K562 (cell line): ENCODE measurements around the gene SLC18A3. TPM values are rescaled to one million over a fixed set of nuclear protein-coding genes. Genes with fewer than 3 reads are reported as not detected.

Experiments used
- ATAC-seq: fragments of 200-7000 bp; cut with Tn5 transposase; 3 replicates; pipeline ENCODE4 v1.9.1; 2020; ENCODE audit warnings: moderate library complexity
- BruUV-seq: library from RNA; stranded (reverse); fragments of 400-500 nt; replicated peaks from 2 replicates; lab custom pipeline; 2021; lab: Mats Ljungman, UMichigan
- CTCF ChIA-PET: fragments of 300-600 bp; formaldehyde crosslinking; extraction: SDS; loops from one replicate; lab custom pipeline; 2021; ENCODE audit warnings: low intra/inter-chr PET ratio; lab: Yijun Ruan, JAX
- POLR2A ChIA-PET: fragments of 300-600, 350-650 bp; sonication (Branson Sonifier 250); formaldehyde crosslinking; extraction: SDS; loops from one replicate; lab custom pipeline; 2021; ENCODE audit warnings: antibody characterized with exemption, inconsistent platforms; lab: Yijun Ruan, JAX
- DNase-seq, 4 experiments: peaks; one replicate each; pipeline versions ENCODE4 v3.0.0 to v3.0.0-alpha.2; 2011 to 2018; ENCODE audit warnings: low spot score in 3 of 4, mixed read lengths in 3 of 4; ENCODE audit errors: extremely low read depth in 1 of 4
- FAIRE-seq: peaks from 2 replicates; lab custom pipeline; 2011; peaks lifted over from hg19 to GRCh38; lab: Jason Lieb, UNC
- H2AFZ ChIP-seq: 2 replicates; pipeline ENCODE4 v1.6.0; 2011; ENCODE audit warnings: low read depth, low read length, control low read depth, inconsistent platforms
- H3K27ac ChIP-seq: fragments of 200-600 bp; 3 replicates; pipeline ENCODE4 v1.8.0; 2011; ENCODE audit warnings: low read depth, mild to moderate bottlenecking, control low read depth, inconsistent platforms, low read length, moderate library complexity, mixed read lengths; ENCODE audit errors: extremely low read depth
- H3K27me3 ChIP-seq, 2 experiments: fragments of 300-600 bp in 1 of 2; 2 replicates in 1 of 2; 3 replicates in 1 of 2; pipeline versions ENCODE4 v1.6.0 to v1.8.0; 2011; ENCODE audit warnings: inconsistent platforms in 2 of 2, low read length in 2 of 2, mild to moderate bottlenecking in 1 of 2, mixed read lengths in 1 of 2, moderate library complexity in 1 of 2; ENCODE audit not compliant: control insufficient read depth in 2 of 2, insufficient read depth in 2 of 2
- H3K36me3 ChIP-seq: fragments of 300-600 bp; 3 replicates; pipeline ENCODE4 v1.8.0; 2011; ENCODE audit warnings: mild to moderate bottlenecking, low read length, inconsistent platforms; ENCODE audit not compliant: control insufficient read depth, insufficient read depth
- H3K4me1 ChIP-seq, 2 experiments: fragments of 200-600 bp in 1 of 2; replicated peaks in 1 of 2; 2 replicates in 1 of 2; 3 replicates in 1 of 2; pipeline versions ENCODE4 v1.5.1 to v1.8.0; 2011; ENCODE audit warnings: inconsistent platforms in 2 of 2, low read length in 2 of 2, mild to moderate bottlenecking in 1 of 2, mixed read lengths in 1 of 2, moderate library complexity in 1 of 2; ENCODE audit not compliant: control insufficient read depth in 2 of 2, insufficient read depth in 2 of 2
- H3K4me2 ChIP-seq: 2 replicates; pipeline ENCODE4 v1.6.1; 2011; ENCODE audit warnings: low read length, control low read depth, inconsistent platforms, mixed read lengths; ENCODE audit not compliant: insufficient read depth
- H3K4me3 ChIP-seq: fragments of 200-600 bp; sonication (generic), shearing (Covaris generic); 2 replicates; pipeline ENCODE4 v1.5.1; 2016; ENCODE audit warnings: control low read depth, inconsistent platforms
- H3K79me2 ChIP-seq: fragments of 200-600 bp; 3 replicates; pipeline ENCODE4 v1.8.0; 2011; ENCODE audit warnings: low read length, inconsistent platforms; ENCODE audit not compliant: control insufficient read depth, insufficient read depth
- H3K9ac ChIP-seq, 2 experiments: 2 replicates each; pipeline versions ENCODE4 v1.6.0 to v1.6.1; 2011; ENCODE audit warnings: low read depth in 2 of 2, low read length in 2 of 2, control low read depth in 1 of 2, inconsistent platforms in 1 of 2, mild to moderate bottlenecking in 1 of 2, mixed read lengths in 1 of 2; ENCODE audit not compliant: insufficient read depth in 1 of 2
- H3K9me1 ChIP-seq: one replicate; pipeline ENCODE4 v1.6.0; 2011; ENCODE audit warnings: inconsistent platforms, mild to moderate bottlenecking, low read length, moderate library complexity; ENCODE audit not compliant: control insufficient read depth, insufficient read depth
- H3K9me3 ChIP-seq: replicated peaks from 2 replicates; pipeline ENCODE4 v1.5.1; 2011; ENCODE audit warnings: low read depth, low read length, inconsistent platforms; ENCODE audit not compliant: control insufficient read depth, insufficient read depth
- H4K20me1 ChIP-seq: replicated peaks from 2 replicates; pipeline ENCODE4 v1.6.1; 2011; ENCODE audit warnings: low read length, inconsistent platforms, mixed read lengths; ENCODE audit not compliant: control insufficient read depth, insufficient read depth
- CBX3 ChIP-seq, 2 experiments: IDR thresholded peaks; 1 replicate in 1 of 2; 2 replicates in 1 of 2; pipeline ENCODE4 v1.6.1; 2012; ENCODE audit warnings: inconsistent platforms in 2 of 2, low read length in 2 of 2, borderline replicate concordance in 1 of 2, control low read depth in 1 of 2
- CHD2 ChIP-seq: IDR thresholded peaks from 2 replicates; pipeline ENCODE4 v1.6.1; 2011; ENCODE audit warnings: low read depth, low read length
- FOXK2 ChIP-seq, 2 experiments: fragments of 450-650 bp; IDR thresholded peaks in 1 of 2; conservative IDR thresholded peaks in 1 of 2; 2 replicates each; pipeline ENCODE4 v1.6.1; 2016; ENCODE audit warnings: low read depth in 2 of 2, mild to moderate bottlenecking in 1 of 2
- HNRNPK ChIP-seq: fragments of 200-400 bp; formaldehyde crosslinking; IDR thresholded peaks from one replicate; pipeline ENCODE4 v1.6.1; 2018; ENCODE audit warnings: mild to moderate bottlenecking, low read depth, low read length; ENCODE audit not compliant: poor library complexity, severe bottlenecking
- KLF16 ChIP-seq: IDR thresholded peaks from 2 replicates; pipeline ENCODE4 v1.6.1; 2016; ENCODE audit warnings: antibody characterized with exemption
- NR0B1 ChIP-seq: fragments of 450-650 bp; IDR thresholded peaks from one replicate; pipeline ENCODE4 v1.6.1; 2018; ENCODE audit warnings: mild to moderate bottlenecking, moderate library complexity; ENCODE audit not compliant: partially characterized antibody
- RBFOX2 ChIP-seq: fragments of 200-400 bp; formaldehyde crosslinking; IDR thresholded peaks from 2 replicates; pipeline ENCODE4 v1.6.1; 2017; ENCODE audit warnings: low read depth, mild to moderate bottlenecking, low read length, moderate library complexity
- RUNX1 ChIP-seq: sonication (generic); IDR thresholded peaks from 2 replicates; pipeline ENCODE4 v1.6.1; 2016; ENCODE audit warnings: antibody characterized with exemption, low read depth
- TEAD4 ChIP-seq, 2 experiments: sonication (generic) in 1 of 2; formaldehyde crosslinking in 1 of 2; IDR thresholded peaks; 2 replicates each; pipeline versions ENCODE4 v1.6.1 to v1.8.0; 2012 to 2022; ENCODE audit warnings: borderline replicate concordance in 1 of 2, inconsistent platforms in 1 of 2, low read length in 1 of 2, mild to moderate bottlenecking in 1 of 2, missing genetic modification reagents in 1 of 2
- ZNF311 ChIP-seq: fragments of 250-450 bp; sonication (Bioruptor Pico); IDR thresholded peaks from 2 replicates; pipeline ENCODE4 v1.4.0; 2020; ENCODE audit warnings: mild to moderate bottlenecking, moderate library complexity
- WGBS: fragments of 100-300 bp; shearing (Covaris generic); methylation state at CpG from one replicate; pipeline ENCODE4 v1.1.6; 2016; ENCODE audit warnings: low coverage, mixed read lengths; ENCODE audit not compliant: insufficient coverage; ENCODE audit errors: missing lambda C conversion rate; 5-methylcytosine and 5-hydroxymethylcytosine counted together
- in situ Hi-C: fragments of 300-500 bp; cut with MboI; formaldehyde crosslinking; loops from 4 replicates; pipeline ENCODE4 v1.15.0; 2018; ENCODE audit warnings: inconsistent platforms, mixed read lengths
- intact Hi-C: fragments of 100-400 bp; cut with micrococcal nuclease; formaldehyde crosslinking; loops from 2 replicates; pipeline ENCODE4 v1.14.2; 2022
- polyA plus RNA-seq, 8 experiments: library from polyadenylated mRNA; depleted of rRNA in 4 of 8; stranded (reverse) in 5 of 8; unstranded in 3 of 8; fragments of >200 nt; fragmentation: Nextera tagmentation in 2 of 8; fragmentation: Illumina TruSeq in 1 of 8; extraction: Ambion mirVana in 2 of 8; extraction: Trizol in 1 of 8; gene quantifications; 2 replicates each; pipeline versions ENCODE4 v1.2.1 to v1.2.3, GENCODE V29; 2011 to 2014; ENCODE audit warnings: inconsistent platforms in 1 of 8, missing spikeins in 1 of 8
- total RNA-seq, 7 experiments: library from RNA; depleted of rRNA in 6 of 7; stranded (reverse); fragments of >200 nt in 6 of 7; fragmentation: Illumina TruSeq in 2 of 7; extraction: Trizol in 2 of 7; gene quantifications; 2 replicates each; pipeline versions ENCODE4 v1.2.1 to v1.2.3, GENCODE V29; 2011 to 2021; ENCODE audit warnings: low replicate concordance in 1 of 7

Gene SLC18A3
- total and polyA plus RNA-seq, 9 of the 15 experiments (the other 6 are each of a cell fraction or from before 2014, with no cell fraction given) = not detected

GRCh38 chr10:49598164-49598856 is 11.8 kb upstream of the SLC18A3 start:
- no peaks in the 10 kb centered on the region for H3K36me3 ChIP-seq
- intact Hi-C loops (loop anchor here (10.0 kb wide), 2 partner anchors 316 to 456 kb away; no protein-coding TSS in a partner anchor), in situ Hi-C loops (loop anchor here (25.0 kb wide), 1 partner anchor 639 kb away; no protein-coding TSS in a partner anchor)
- H3K27ac ChIP-seq = no peak overlapping the region
- H3K4me1 ChIP-seq = peaks cover 0 to 3% of the 10 kb centered on the region in 2 experiments; a peak in 1 of 5 replicates
- BruUV-seq = no TSS peak
- no peak for ATAC-seq
- H3K27me3 ChIP-seq = peaks cover 0 to 16% of the 10 kb centered on the region in 2 experiments; a peak in 1 of 5 replicates
- no peak for TF ChIP-seq NR0B1
- no peaks in the 10 kb centered on the region for H3K9me3 ChIP-seq
- H3K4me2 ChIP-seq = no peak overlapping the region
- no peak for FAIRE-seq
- peaks cover 7% of the 10 kb centered on the region; the same call in 1 of the 2 replicates for H4K20me1 ChIP-seq
- CTCF ChIA-PET = no interaction called here
- no peaks in the 10 kb centered on the region for H3K79me2 ChIP-seq
- DNase-seq = no peak
- 2% methylated on average over 8 of the region's 8 CpGs for WGBS
- no peak overlapping the region for H2AFZ ChIP-seq
- no peaks in the 10 kb centered on the region for H3K9me1 ChIP-seq
- H3K4me3 ChIP-seq = no peak overlapping the region
- H3K9ac ChIP-seq = no peak overlapping the region
- POLR2A ChIA-PET = no interaction called here

- Histone ChIP-seq H3K27me3 (peaks cover 0 to 16% of the 10 kb centered on the region in 2 experiments; a peak in 1 of 5 replicates), H3K27ac (no peak overlapping the region), H3K79me2 (no peaks in the 10 kb centered on the region), H3K4me3 (no peak overlapping the region), H3K4me2 (no peak overlapping the region), H3K4me1 (no peaks in the 10 kb centered on the region), H3K9me3 (no peaks in the 10 kb centered on the region), H3K36me3 (no peaks in the 10 kb centered on the region), H3K9me1 (no peaks in the 10 kb centered on the region), H3K9ac (no peak overlapping the region), H2AFZ (no peak overlapping the region), H4K20me1 (peaks cover 7% of the 10 kb centered on the region; the same call in 1 of the 2 replicates)
- ATAC-seq (no peak), FAIRE-seq (no peak), DNase-seq (no peak)
- TF ChIP-seq TEAD4 (IDR thresholded peaks at IDR 0.05; ENCODE audit: low read length) = no peak
- no peak for TF ChIP-seq TEAD4 (CRISPR knock-in tag; IDR thresholded peaks at IDR 0.05; ENCODE audit: borderline replicate concordance)
- no peak for TF ChIP-seq RBFOX2
- TF ChIP-seq RUNX1 = no peak
- TF ChIP-seq FOXK2 (conservative IDR thresholded peaks at IDR 0.05 in 1 of 2, IDR thresholded peaks at IDR 0.05 in 1 of 2; ENCODE audit: low read depth in 2 of 2) = no peak
- no peak for TF ChIP-seq HNRNPK
- no peak for TF ChIP-seq CHD2
- TF ChIP-seq KLF16 = no peak
- TF ChIP-seq CBX3 (IDR thresholded peaks at IDR 0.05; ENCODE audit: borderline replicate concordance in 1 of 2, low read length in 2 of 2) = no peak
- no peak for TF ChIP-seq ZNF311
- in situ Hi-C loops = loop anchor here (25.0 kb wide), 1 partner anchor 638 kb away; no protein-coding TSS in a partner anchor
- ChIA-PET POLR2A (no interaction called here), CTCF (no interaction called here)
- intact Hi-C loops = loop anchor here (10.0 kb wide), 2 partner anchors 316 to 456 kb away; no protein-coding TSS in a partner anchor
- 0% methylated on average over 4 of the region's 4 CpGs for WGBS
- no TSS peak for BruUV-seq
Measured at GRCh38 chr10:49598986-49599385, 11.1 kb upstream of the SLC18A3 start.
